Left hindlimb (tissue), 1 donor: ENCODE measurements around the gene MRAP2.
"Not testable (repeated sequence)": the region's sequence is repeated elsewhere in the genome, so short reads cannot be mapped to it uniquely, and the experiment has no call there.

ENCODE experiments used
- DNase-seq: peaks from one replicate; pipeline ENCODE4 v3.0.0-alpha.2; 2018

Gene MRAP2

GRCh38 chr6:84078335-84078734 is 44.8 kb downstream of the MRAP2 start:
- peak; percentile 43 for DNase-seq

- no peak for DNase-seq
Observed at GRCh38 chr6:84081222-84081621, 47.6 kb downstream of the MRAP2 start.

- no peak for DNase-seq
Observed at GRCh38 chr6:84082689-84083265, 49.2 kb downstream of the MRAP2 start.

GRCh38 chr6:84084705-84085104 is 51.1 kb downstream of the MRAP2 start:
- not testable (repeated sequence) for DNase-seq

GRCh38 chr6:84086056-84086455 is 52.5 kb downstream of the MRAP2 start:
- no peak for DNase-seq

- DNase-seq: no peak
Observed at GRCh38 chr6:84086545-84087429, 53.2 kb downstream of the MRAP2 start.

GRCh38 chr6:84089081-84089480 is 55.5 kb downstream of the MRAP2 start:
- no peak for DNase-seq

GRCh38 chr6:84089552-84089951 is 56.0 kb downstream of the MRAP2 start:
- no peak for DNase-seq

- no peak for DNase-seq
Observed at GRCh38 chr6:84093441-84094435, 60.2 kb downstream of the MRAP2 start.

GRCh38 chr6:84095156-84095555 is 61.6 kb downstream of the MRAP2 start:
- no peak for DNase-seq

GRCh38 chr6:84103029-84103428 is 69.5 kb downstream of the MRAP2 start:
- no peak for DNase-seq

GRCh38 chr6:84105215-84105924 is 71.8 kb downstream of the MRAP2 start:
- DNase-seq: not testable (repeated sequence)

GRCh38 chr6:84107495-84107894 is 73.9 kb downstream of the MRAP2 start:
- DNase-seq: no peak

GRCh38 chr6:84111351-84111750 is 77.8 kb downstream of the MRAP2 start:
- not testable (repeated sequence) for DNase-seq

- not testable (repeated sequence) for DNase-seq
Observed at GRCh38 chr6:84114933-84115594, 81.5 kb downstream of the MRAP2 start.

- DNase-seq: no peak
Observed at GRCh38 chr6:84118191-84118590, 84.6 kb downstream of the MRAP2 start.

- no peak for DNase-seq
Observed at GRCh38 chr6:84119277-84119676, 85.7 kb downstream of the MRAP2 start.

GRCh38 chr6:84123186-84123585 is 89.6 kb downstream of the MRAP2 start:
- no peak for DNase-seq

- not testable (repeated sequence) for DNase-seq
Observed at GRCh38 chr6:84129588-84129987, 96.0 kb downstream of the MRAP2 start.

GRCh38 chr6:84133385-84133784 is 99.8 kb downstream of the MRAP2 start:
- DNase-seq: not testable (repeated sequence)

- DNase-seq: no peak
Observed at GRCh38 chr6:84135291-84135690, 101.7 kb downstream of the MRAP2 start.
